HL-60 (cell line): ENCODE measurements around the gene CMYA5.
A peak's percentile ranks its signal among the peaks of the same experiment; 100 is the strongest.

Experiments
- DNase-seq, 2 experiments: peaks; one replicate each; pipeline ENCODE4 v3.0.0-alpha.2; 2010 to 2020; ENCODE audit warnings: low read depth in 1 of 2, low spot score in 1 of 2
- H3K27ac ChIP-seq: fragments of 250-450 bp; sonication (Bioruptor Pico); replicated peaks from 2 replicates; pipeline ENCODE4 v1.5.1; 2020; ENCODE audit warnings: mild to moderate bottlenecking, moderate library complexity
- H3K27me3 ChIP-seq: fragments of 250-450 bp; sonication (Bioruptor Pico); 2 replicates; pipeline ENCODE4 v1.5.1; 2021; ENCODE audit warnings: mild to moderate bottlenecking, moderate library complexity; ENCODE audit not compliant: insufficient read depth, poor library complexity, severe bottlenecking
- H3K4me3 ChIP-seq: replicated peaks from 2 replicates; pipeline ENCODE4 v1.5.1; 2011; ENCODE audit warnings: mild to moderate bottlenecking, control low read depth, low read length; ENCODE audit not compliant: insufficient read depth
- CTCF ChIP-seq: IDR thresholded peaks from one replicate; pipeline ENCODE4 v1.5.1; 2011; ENCODE audit warnings: low read length, control low read depth, inconsistent platforms; ENCODE audit not compliant: insufficient read depth
- GABPA ChIP-seq: IDR thresholded peaks from 2 replicates; pipeline ENCODE4 v1.6.1; 2012; ENCODE audit warnings: low read depth
- POLR2AphosphoS5 ChIP-seq: IDR thresholded peaks from 2 replicates; pipeline ENCODE4 v1.6.1; 2012; ENCODE audit warnings: low read depth
- SPI1 ChIP-seq: IDR thresholded peaks from 2 replicates; pipeline ENCODE4 v1.6.1; 2012; ENCODE audit warnings: low read depth, mild to moderate bottlenecking, borderline replicate concordance
- TF ChIP-seq, protein P1 (sequence below): IDR thresholded peaks from 2 replicates; pipeline ENCODE4 v1.6.1; 2012; ENCODE audit warnings: low read depth; ENCODE audit not compliant: insufficient replicate concordance

The CMYA5 gene

DNA sequence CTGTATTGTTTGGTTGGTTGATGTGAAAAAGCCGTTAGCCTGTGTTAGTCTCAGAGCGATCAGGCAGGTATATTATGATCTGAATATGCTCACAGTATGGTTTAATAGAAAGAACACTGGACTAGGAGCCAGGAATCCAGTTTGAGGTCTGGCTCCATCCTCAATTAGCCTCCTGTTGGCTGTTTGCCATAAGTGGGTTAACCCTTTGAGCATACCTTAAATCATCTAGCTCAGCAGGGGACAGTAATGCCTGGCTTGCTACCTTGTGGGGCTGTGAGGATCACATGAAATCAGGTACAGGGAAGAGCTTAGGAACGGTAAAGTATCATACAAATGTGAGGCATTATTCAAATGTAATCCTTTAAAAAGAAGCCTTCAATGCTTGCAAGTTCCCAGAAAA lies 104.7 kb downstream of the CMYA5 start:
- Histone ChIP-seq H3K27me3 (no peaks in the 10 kb centered on the region), H3K27ac (no peak overlapping the region), H3K4me3 (no peak overlapping the region)
- no peak for DNase-seq
- TF ChIP-seq CTCF (no peak), GABPA (no peak), SPI1 (no peak), POLR2AphosphoS5 (no peak)
- TF ChIP-seq, protein P1, sequence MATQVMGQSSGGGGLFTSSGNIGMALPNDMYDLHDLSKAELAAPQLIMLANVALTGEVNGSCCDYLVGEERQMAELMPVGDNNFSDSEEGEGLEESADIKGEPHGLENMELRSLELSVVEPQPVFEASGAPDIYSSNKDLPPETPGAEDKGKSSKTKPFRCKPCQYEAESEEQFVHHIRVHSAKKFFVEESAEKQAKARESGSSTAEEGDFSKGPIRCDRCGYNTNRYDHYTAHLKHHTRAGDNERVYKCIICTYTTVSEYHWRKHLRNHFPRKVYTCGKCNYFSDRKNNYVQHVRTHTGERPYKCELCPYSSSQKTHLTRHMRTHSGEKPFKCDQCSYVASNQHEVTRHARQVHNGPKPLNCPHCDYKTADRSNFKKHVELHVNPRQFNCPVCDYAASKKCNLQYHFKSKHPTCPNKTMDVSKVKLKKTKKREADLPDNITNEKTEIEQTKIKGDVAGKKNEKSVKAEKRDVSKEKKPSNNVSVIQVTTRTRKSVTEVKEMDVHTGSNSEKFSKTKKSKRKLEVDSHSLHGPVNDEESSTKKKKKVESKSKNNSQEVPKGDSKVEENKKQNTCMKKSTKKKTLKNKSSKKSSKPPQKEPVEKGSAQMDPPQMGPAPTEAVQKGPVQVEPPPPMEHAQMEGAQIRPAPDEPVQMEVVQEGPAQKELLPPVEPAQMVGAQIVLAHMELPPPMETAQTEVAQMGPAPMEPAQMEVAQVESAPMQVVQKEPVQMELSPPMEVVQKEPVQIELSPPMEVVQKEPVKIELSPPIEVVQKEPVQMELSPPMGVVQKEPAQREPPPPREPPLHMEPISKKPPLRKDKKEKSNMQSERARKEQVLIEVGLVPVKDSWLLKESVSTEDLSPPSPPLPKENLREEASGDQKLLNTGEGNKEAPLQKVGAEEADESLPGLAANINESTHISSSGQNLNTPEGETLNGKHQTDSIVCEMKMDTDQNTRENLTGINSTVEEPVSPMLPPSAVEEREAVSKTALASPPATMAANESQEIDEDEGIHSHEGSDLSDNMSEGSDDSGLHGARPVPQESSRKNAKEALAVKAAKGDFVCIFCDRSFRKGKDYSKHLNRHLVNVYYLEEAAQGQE, result no peak

DNA sequence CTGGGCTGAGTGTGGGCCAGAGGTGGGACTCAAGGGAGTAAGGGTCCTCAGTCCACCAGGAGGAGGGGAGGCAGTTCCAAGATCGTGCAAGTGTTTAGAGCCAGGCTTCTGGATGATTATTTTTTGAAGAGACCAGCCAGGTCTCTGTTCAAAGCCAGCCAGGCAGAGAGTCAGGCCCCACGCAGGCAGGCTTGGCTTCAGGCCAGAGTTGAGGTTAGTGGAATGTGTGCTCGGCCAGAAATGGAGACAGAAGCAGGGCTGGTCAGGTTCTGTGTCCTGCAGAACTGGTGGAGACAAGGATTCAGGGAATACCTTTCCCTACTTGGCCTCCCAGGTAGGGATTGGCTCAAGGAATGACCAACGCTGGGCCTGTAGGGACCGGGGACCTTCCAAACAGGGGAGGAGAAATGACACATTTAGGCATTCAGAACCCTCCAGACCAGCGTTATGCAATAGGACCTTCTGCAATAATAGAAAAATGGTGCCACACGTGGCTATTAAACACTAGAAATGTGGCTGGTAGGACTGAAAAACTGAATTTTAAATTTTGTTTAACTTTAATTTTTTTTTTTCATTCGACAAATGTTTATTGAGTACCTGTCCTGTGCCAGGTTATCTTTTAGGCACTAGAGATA lies 106.2 kb downstream of the CMYA5 start:
- DNase-seq, result peak in 1 of 2 experiments; percentile 2
- Histone ChIP-seq H3K27me3 (no peaks in the 10 kb centered on the region), H3K4me3 (no peak overlapping the region), H3K27ac (no peak overlapping the region)
- TF ChIP-seq SPI1, result no peak
- TF ChIP-seq GABPA, result no peak
- TF ChIP-seq CTCF, result no peak
- TF ChIP-seq POLR2AphosphoS5, result no peak
- TF ChIP-seq, protein P1, result no peak

DNA sequence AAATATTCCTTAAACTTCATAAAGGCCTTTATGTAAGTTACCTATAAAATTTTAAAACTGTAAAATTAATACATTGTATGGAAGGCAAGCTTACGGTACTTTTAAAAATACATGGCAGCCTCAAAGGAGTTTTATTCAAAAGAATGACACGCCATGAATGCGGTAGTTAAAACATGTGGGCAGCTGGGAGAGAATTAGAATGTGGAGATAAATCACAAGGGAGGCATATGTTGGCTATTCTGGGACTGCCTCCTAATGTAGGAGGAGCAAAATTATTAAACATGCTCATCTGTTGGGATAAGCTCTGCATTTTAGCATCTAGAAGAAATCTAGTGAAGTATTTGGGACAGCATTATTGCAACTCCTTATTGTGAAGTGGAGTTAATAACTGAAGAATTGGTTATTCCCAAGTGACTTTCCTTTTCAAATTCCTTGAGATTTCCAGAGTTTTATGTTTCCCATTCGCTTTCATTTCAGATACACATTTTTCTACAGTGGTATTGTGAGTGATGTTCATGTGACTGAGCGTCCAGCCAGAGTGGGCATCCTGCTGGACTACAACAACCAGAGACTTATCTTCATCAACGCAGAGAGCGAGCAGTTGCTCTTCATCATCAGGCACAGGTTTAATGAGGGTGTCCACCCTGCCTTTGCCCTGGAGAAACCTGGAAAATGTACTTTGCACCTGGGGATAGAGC lies 109.4 kb downstream of the CMYA5 start:
- no peak overlapping the region for H3K4me3 ChIP-seq
- TF ChIP-seq SPI1 (no peak), GABPA (no peak), POLR2AphosphoS5 (no peak), CTCF (no peak)
- TF ChIP-seq, protein P1, result no peak
- no peak overlapping the region for H3K27ac ChIP-seq
- no peak for DNase-seq
- no peaks in the 10 kb centered on the region for H3K27me3 ChIP-seq
